ENCODE measurements around the gene CES4A.

- TF ChIP-seq CTCF (conservative IDR thresholded peaks at IDR 0.05; ENCODE audit: low read length) = no peak
- no peak for TF ChIP-seq EZH2phosphoT487 (IDR thresholded peaks at IDR 0.05; ENCODE audit: borderline replicate concordance)
Observed at GRCh38 chr16:66950437-66950836, 38.0 kb upstream of the CES4A start.

Data from Loucy (cell line).